Chondrocyte (in vitro differentiated cells): Measurements from ENCODE around the gene TMPRSS12. TPM values are rescaled to one million over a fixed set of nuclear protein-coding genes. Genes with fewer than 3 reads are reported as not detected.
"Not testable (repeated sequence)": the region's sequence is repeated elsewhere in the genome, so short reads cannot be mapped to it uniquely, and the experiment has no call there.

ENCODE experiments used
- DNase-seq: peaks from one replicate; pipeline ENCODE4 v3.0.0; 2021; ENCODE audit warnings: mixed read lengths, low spot score
- H3K27ac Mint-ChIP-seq: one replicate; pipeline ENCODE4 v1.8.0; 2021; ENCODE audit warnings: mild to moderate bottlenecking, moderate library complexity, mixed read lengths; ENCODE audit not compliant: unreplicated experiment
- H3K27me3 Mint-ChIP-seq: 2 replicates; pipeline ENCODE4 v1.8.0; 2021; ENCODE audit warnings: low read depth, mixed read lengths
- H3K36me3 Mint-ChIP-seq: 2 replicates; pipeline ENCODE4 v1.8.0; 2021; ENCODE audit warnings: low read depth, mixed read lengths
- H3K4me1 Mint-ChIP-seq: 2 replicates; pipeline ENCODE4 v1.8.0; 2021; ENCODE audit warnings: low read depth, mild to moderate bottlenecking, mixed read lengths
- H3K4me3 Mint-ChIP-seq: one replicate; pipeline ENCODE4 v1.8.0; 2021; ENCODE audit warnings: mild to moderate bottlenecking, moderate library complexity, mixed read lengths; ENCODE audit not compliant: unreplicated experiment
- H3K9me3 Mint-ChIP-seq: 2 replicates; pipeline ENCODE4 v1.8.0; 2021; ENCODE audit warnings: low read depth, mixed read lengths
- total RNA-seq: library from RNA; stranded (reverse); gene quantifications from 3 replicates; pipeline ENCODE4 v1.2.1, GENCODE V29; 2021
- TF ChIP-seq, protein P1 (sequence below): fragments of 200-600 bp; sonication (generic); IDR thresholded peaks from 2 replicates; pipeline ENCODE4 v1.5.0; 2021; ENCODE audit warnings: antibody characterized with exemption, mild to moderate bottlenecking, moderate library complexity

Gene TMPRSS12
- total RNA-seq, 1 donor from 2014 or later = not detected

DNA sequence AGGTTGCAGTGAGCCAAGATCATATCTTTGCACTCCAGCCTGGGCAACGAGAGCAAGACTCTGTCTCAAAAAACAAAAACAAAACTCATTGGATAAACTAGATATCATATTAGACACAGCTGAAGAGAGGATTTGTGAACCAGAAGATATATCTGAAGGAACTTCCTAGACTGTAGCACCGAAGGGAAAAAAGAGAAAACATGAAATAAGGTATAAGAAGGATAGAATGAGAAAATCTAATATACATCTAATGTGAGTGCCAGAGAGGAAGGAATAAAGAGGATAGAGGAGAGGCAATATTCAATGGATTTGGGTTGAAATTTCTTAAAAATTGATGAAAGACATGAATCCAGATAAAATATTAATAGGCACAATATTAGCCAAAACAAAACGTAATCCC, 22.5 kb downstream of the TMPRSS12 start:
- Mint-ChIP-seq H3K27me3 (no peaks in the 10 kb centered on the region), H3K4me3 (no peak overlapping the region), H3K4me1 (peaks cover 6% of the 10 kb centered on the region), H3K27ac (no peak overlapping the region), H3K36me3 (peaks cover 15% of the 10 kb centered on the region), H3K9me3 (peaks cover 32% of the 10 kb centered on the region)
- TF ChIP-seq, protein P1, sequence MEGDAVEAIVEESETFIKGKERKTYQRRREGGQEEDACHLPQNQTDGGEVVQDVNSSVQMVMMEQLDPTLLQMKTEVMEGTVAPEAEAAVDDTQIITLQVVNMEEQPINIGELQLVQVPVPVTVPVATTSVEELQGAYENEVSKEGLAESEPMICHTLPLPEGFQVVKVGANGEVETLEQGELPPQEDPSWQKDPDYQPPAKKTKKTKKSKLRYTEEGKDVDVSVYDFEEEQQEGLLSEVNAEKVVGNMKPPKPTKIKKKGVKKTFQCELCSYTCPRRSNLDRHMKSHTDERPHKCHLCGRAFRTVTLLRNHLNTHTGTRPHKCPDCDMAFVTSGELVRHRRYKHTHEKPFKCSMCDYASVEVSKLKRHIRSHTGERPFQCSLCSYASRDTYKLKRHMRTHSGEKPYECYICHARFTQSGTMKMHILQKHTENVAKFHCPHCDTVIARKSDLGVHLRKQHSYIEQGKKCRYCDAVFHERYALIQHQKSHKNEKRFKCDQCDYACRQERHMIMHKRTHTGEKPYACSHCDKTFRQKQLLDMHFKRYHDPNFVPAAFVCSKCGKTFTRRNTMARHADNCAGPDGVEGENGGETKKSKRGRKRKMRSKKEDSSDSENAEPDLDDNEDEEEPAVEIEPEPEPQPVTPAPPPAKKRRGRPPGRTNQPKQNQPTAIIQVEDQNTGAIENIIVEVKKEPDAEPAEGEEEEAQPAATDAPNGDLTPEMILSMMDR = no peak
- no peak for DNase-seq

DNA sequence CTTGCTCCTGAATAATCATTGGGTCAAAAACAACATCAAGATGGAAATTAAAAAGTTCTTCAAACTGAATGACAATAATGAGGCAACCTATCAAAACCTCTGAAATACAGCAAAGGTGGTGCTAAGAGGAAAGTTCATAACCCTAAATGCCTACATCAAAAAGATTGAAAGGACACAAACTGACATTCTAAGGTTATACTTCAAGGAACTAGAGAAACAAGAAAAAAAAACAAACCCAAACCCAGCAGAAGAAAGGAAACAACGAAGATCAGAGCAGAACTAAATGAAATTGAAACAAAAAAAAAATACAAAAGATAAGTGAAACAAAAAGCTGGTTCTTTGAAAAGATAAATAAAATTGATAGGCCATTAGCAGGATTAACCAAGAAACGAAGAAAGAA, 26.2 kb downstream of the TMPRSS12 start:
- H3K27ac Mint-ChIP-seq, H3K27me3 Mint-ChIP-seq, H3K4me1 Mint-ChIP-seq, DNase-seq, H3K4me3 Mint-ChIP-seq: not testable (repeated sequence)
- Mint-ChIP-seq H3K9me3 (peaks cover 39% of the 10 kb centered on the region), H3K36me3 (peaks cover 17% of the 10 kb centered on the region)

DNA sequence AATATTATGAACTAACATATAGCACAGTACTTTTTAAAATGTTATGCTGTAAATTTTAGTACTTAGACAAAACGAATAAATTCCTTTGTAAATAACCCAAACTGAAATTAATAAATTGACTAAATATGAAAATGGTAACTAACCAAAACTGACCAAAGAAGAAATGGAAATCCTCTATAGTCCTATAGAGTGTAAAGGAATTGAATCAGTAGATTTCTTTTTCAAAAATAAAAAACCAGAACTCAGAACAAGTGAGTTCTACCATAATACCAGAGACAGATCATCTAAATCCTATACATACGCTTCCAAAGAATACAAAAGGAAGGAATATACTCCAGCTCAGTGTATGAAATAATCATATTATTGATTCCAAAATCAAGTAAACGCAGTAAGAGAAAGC, 39.8 kb downstream of the TMPRSS12 start:
- Mint-ChIP-seq H3K27ac (no peak overlapping the region), H3K36me3 (peaks cover 4% of the 10 kb centered on the region), H3K4me3 (no peak overlapping the region), H3K27me3 (no peaks in the 10 kb centered on the region), H3K9me3 (peaks cover 8% of the 10 kb centered on the region), H3K4me1 (no peaks in the 10 kb centered on the region)
- TF ChIP-seq, protein P1 = no peak
- no peak for DNase-seq

DNA sequence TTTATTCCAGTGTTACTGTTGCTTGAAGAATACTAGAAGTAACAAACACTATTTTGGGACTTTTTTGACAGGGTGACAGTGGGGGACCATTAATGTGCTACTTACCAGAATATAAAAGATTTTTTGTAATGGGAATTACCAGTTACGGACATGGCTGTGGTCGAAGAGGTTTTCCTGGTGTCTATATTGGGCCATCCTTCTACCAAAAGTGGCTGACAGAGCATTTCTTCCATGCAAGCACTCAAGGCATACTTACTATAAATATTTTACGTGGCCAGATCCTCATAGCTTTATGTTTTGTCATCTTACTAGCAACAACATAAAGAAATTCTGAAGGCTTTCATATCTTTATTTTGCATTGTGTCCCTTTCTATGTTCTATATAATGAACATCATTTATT, 44.5 kb downstream of the TMPRSS12 start:
- no peaks in the 10 kb centered on the region for H3K4me1 Mint-ChIP-seq
- no peaks in the 10 kb centered on the region for H3K27me3 Mint-ChIP-seq
- no peak for DNase-seq
- H3K36me3 Mint-ChIP-seq = peaks cover 3% of the 10 kb centered on the region
- H3K4me3 Mint-ChIP-seq = no peak overlapping the region
- TF ChIP-seq, protein P1 = no peak
- H3K9me3 Mint-ChIP-seq = peaks cover 7% of the 10 kb centered on the region
- H3K27ac Mint-ChIP-seq = no peak overlapping the region

DNA sequence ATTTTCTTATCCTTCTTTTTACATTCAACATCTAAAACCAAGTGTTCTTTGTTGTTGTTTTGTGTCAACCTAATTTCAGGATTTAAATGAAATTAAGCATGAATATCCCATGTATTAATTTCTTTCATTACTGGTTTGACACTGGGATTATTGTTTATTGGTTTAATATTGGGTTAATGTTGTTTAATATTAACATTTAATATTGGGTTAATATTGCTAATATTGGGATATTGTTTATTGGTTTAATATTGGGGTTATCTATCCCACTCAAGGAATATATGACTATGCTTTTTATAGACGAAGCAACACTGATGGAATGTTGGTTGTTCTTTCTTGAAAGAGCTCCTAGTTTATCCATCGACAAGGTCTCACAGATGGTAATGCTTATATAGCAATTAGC, 45.9 kb downstream of the TMPRSS12 start:
- Mint-ChIP-seq H3K27ac (no peak overlapping the region), H3K4me1 (no peaks in the 10 kb centered on the region), H3K36me3 (no peaks in the 10 kb centered on the region), H3K27me3 (no peaks in the 10 kb centered on the region), H3K9me3 (no peaks in the 10 kb centered on the region), H3K4me3 (no peak overlapping the region)
- TF ChIP-seq, protein P1 = no peak
- no peak for DNase-seq

DNA sequence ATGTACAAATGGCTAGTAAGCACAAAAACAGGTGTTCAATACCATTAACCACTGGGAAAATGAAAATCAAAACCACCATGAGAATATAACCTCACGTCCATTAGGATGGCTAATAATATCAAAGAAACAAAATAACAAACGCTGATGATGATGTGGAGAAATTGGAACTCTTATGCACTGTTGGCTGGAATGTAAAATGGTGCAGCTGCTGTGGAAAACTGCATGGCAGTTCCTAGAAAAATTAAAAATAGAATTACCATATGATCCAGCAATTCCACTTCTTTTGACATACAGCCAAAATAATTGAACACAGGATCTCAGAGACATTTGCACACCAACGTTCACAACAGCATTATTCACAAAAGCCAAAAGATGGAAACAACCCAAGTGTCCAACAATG, 51.5 kb downstream of the TMPRSS12 start:
- no peak overlapping the region for H3K27ac Mint-ChIP-seq
- H3K36me3 Mint-ChIP-seq = peaks cover 3% of the 10 kb centered on the region
- H3K4me1 Mint-ChIP-seq = peaks cover 10% of the 10 kb centered on the region
- no peaks in the 10 kb centered on the region for H3K27me3 Mint-ChIP-seq
- DNase-seq = no peak
- H3K9me3 Mint-ChIP-seq = peaks cover 4% of the 10 kb centered on the region
- TF ChIP-seq, protein P1 = no peak
- no peak overlapping the region for H3K4me3 Mint-ChIP-seq
